Keratinocyte (primary cell): ENCODE measurements around the gene FRAS1. TPM values are rescaled to one million over a fixed set of nuclear protein-coding genes. Genes with fewer than 3 reads are reported as not detected.

Source experiments
- DNase-seq: peaks from one replicate; pipeline ENCODE4 v3.0.0-alpha.2; 2011; ENCODE audit warnings: low read depth, missing footprints, low spot score
- FAIRE-seq: peaks from 2 replicates; lab custom pipeline; 2011; peaks lifted over from hg19 to GRCh38; lab: Jason Lieb, UNC
- H2AFZ ChIP-seq: 2 replicates; pipeline ENCODE4 v1.6.0; 2012; ENCODE audit warnings: low read length, control low read depth, inconsistent platforms; ENCODE audit not compliant: control insufficient read depth
- H3K27ac ChIP-seq: 2 replicates; pipeline ENCODE4 v1.5.1; 2011; ENCODE audit warnings: low read length; ENCODE audit not compliant: control insufficient read depth, insufficient read depth
- H3K27me3 ChIP-seq: 3 replicates; pipeline ENCODE4 v1.6.0; 2011; ENCODE audit warnings: low read length; ENCODE audit not compliant: control insufficient read depth, insufficient read depth; ENCODE audit errors: extremely low read depth
- H3K36me3 ChIP-seq, 2 experiments: 2 replicates in 1 of 2; 3 replicates in 1 of 2; pipeline ENCODE4 v1.5.1; 2011; ENCODE audit warnings: low read length in 2 of 2, mild to moderate bottlenecking in 1 of 2; ENCODE audit not compliant: control insufficient read depth in 2 of 2, insufficient read depth in 2 of 2; ENCODE audit errors: extremely low read depth in 1 of 2
- H3K4me1 ChIP-seq: 3 replicates; pipeline ENCODE4 v1.5.1; 2011; ENCODE audit warnings: low read length; ENCODE audit not compliant: control insufficient read depth, insufficient read depth; ENCODE audit errors: extremely low read depth
- H3K4me2 ChIP-seq: 3 replicates; pipeline ENCODE4 v1.6.0; 2011; ENCODE audit warnings: low read depth, low read length; ENCODE audit not compliant: control insufficient read depth, insufficient read depth; ENCODE audit errors: extremely low read depth
- H3K4me3 ChIP-seq, 3 experiments: fragments of 200-600 bp in 1 of 3; sonication (generic) in 1 of 3; 2 replicates in 2 of 3; 3 replicates in 1 of 3; pipeline ENCODE4 v1.5.1; 2011 to 2016; ENCODE audit warnings: low read length in 3 of 3, mild to moderate bottlenecking in 3 of 3, control low read depth in 2 of 3, inconsistent platforms in 1 of 3, low read depth in 1 of 3, mixed read lengths in 1 of 3, mixed run types in 1 of 3, moderate library complexity in 1 of 3; ENCODE audit not compliant: control insufficient read depth in 2 of 3, insufficient read depth in 2 of 3; ENCODE audit errors: extremely low read depth in 1 of 3
- H3K79me2 ChIP-seq: 2 replicates; pipeline ENCODE4 v1.6.0; 2012; ENCODE audit warnings: low read length; ENCODE audit not compliant: control insufficient read depth, insufficient read depth
- H3K9ac ChIP-seq: 3 replicates; pipeline ENCODE4 v1.6.0; 2011; ENCODE audit warnings: low read length; ENCODE audit not compliant: control insufficient read depth, insufficient read depth; ENCODE audit errors: extremely low read depth
- H3K9me1 ChIP-seq: 3 replicates; pipeline ENCODE4 v1.6.0; 2011; ENCODE audit warnings: low read length; ENCODE audit not compliant: control insufficient read depth, insufficient read depth; ENCODE audit errors: extremely low read depth
- H3K9me3 ChIP-seq: 2 replicates; pipeline ENCODE4 v1.5.1; 2012; ENCODE audit warnings: low read depth, low read length; ENCODE audit not compliant: control insufficient read depth
- H4K20me1 ChIP-seq: 3 replicates; pipeline ENCODE4 v1.6.0; 2011; ENCODE audit warnings: low read length; ENCODE audit not compliant: control insufficient read depth, insufficient read depth; ENCODE audit errors: extremely low read depth
- CTCF ChIP-seq, 3 experiments: IDR thresholded peaks in 1 of 3; conservative IDR thresholded peaks in 1 of 3; optimal IDR thresholded peaks in 1 of 3; 2 replicates in 2 of 3; 3 replicates in 1 of 3; pipeline versions ENCODE3 to v1.5.1; 2011; ENCODE audit warnings: low read length in 3 of 3, mild to moderate bottlenecking in 3 of 3, moderate library complexity in 2 of 3, control low read depth in 1 of 3, inconsistent platforms in 1 of 3; ENCODE audit not compliant: insufficient read depth in 2 of 3; ENCODE audit errors: extremely low read depth in 1 of 3
- EZH2 ChIP-seq: IDR thresholded peaks from one replicate; pipeline ENCODE4 v1.6.1; 2012; ENCODE audit warnings: inconsistent platforms, mild to moderate bottlenecking, low read length, moderate library complexity
- dilution Hi-C: fragments of 300-500 bp; cut with MboI; formaldehyde crosslinking; loops from one replicate; pipeline ENCODE4 v1.7.0; 2020; ENCODE audit warnings: low sequenced_read_pairs; ENCODE audit not compliant: extremely low pct_ligation_motif_present
- polyA plus RNA-seq, 5 experiments: library from polyadenylated mRNA; depleted of rRNA in 3 of 5; stranded (reverse) in 3 of 5; stranded (forward) in 1 of 5; unstranded in 1 of 5; fragments of >200 nt; gene quantifications; 1 replicate in 1 of 5; 2 replicates in 3 of 5; 3 replicates in 1 of 5; pipeline versions ENCODE4 v1.2.1 to v1.2.3, GENCODE V29; 2011 to 2012; ENCODE audit warnings: missing spikeins in 2 of 5, low read depth in 1 of 5, low replicate concordance in 1 of 5

The FRAS1 gene
- polyA plus RNA-seq, 1 donor (not counting 4 experiments of a cell fraction or from before 2014, with no cell fraction given): 3.5 TPM

DNA sequence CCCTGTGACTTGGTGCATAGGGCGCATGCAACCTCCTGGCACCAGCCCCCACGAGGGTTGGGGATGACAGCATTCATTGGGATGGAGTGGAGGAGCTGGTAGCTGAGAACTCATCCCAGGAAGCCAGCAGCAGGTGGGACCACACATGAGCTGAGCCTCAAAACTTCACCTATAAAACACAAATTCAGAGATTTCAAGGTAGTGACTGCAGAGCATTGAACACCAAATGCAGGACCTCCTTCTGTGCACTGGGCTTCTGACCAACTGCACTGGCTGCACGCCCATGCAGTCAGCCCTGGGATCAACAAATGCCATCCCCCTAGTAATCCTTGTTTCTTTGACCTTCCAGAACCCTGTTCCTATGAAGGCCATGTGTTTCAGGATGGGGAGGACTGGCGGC is 197.8 kb downstream of the FRAS1 start:
- FAIRE-seq (no peak), DNase-seq (no peak)
- no peaks in the 10 kb centered on the region for H3K4me1 ChIP-seq
- H3K36me3 ChIP-seq: peaks cover 0 to 6% of the 10 kb centered on the region in 2 experiments
- no peak overlapping the region for H3K4me2 ChIP-seq
- H3K9ac ChIP-seq: no peak overlapping the region
- H3K27me3 ChIP-seq: no peaks in the 10 kb centered on the region
- no peaks in the 10 kb centered on the region for H4K20me1 ChIP-seq
- H3K4me3 ChIP-seq: no peak overlapping the region
- H3K9me1 ChIP-seq: no peaks in the 10 kb centered on the region
- TF ChIP-seq CTCF (optimal IDR thresholded peaks at IDR 0.05 in 1 of 3, IDR thresholded peaks at IDR 0.05 in 1 of 3, conservative IDR thresholded peaks at IDR 0.05 in 1 of 3; ENCODE audit: extremely low read depth in 1 of 3, insufficient read depth in 2 of 3, low read length in 3 of 3) (no peak), EZH2 (no peak)
- H2AFZ ChIP-seq: no peak overlapping the region
- no peak overlapping the region for H3K27ac ChIP-seq
- no peaks in the 10 kb centered on the region for H3K9me3 ChIP-seq
- no peaks in the 10 kb centered on the region for H3K79me2 ChIP-seq
- dilution Hi-C loops: no loop called here

GRCh38 chr4:78265006-78265405 is 207.9 kb downstream of the FRAS1 start:
- no peaks in the 10 kb centered on the region for H3K4me1 ChIP-seq
- no peak overlapping the region for H2AFZ ChIP-seq
- no peaks in the 10 kb centered on the region for H4K20me1 ChIP-seq
- TF ChIP-seq EZH2: no peak
- TF ChIP-seq CTCF (optimal IDR thresholded peaks at IDR 0.05 in 1 of 3, IDR thresholded peaks at IDR 0.05 in 1 of 3, conservative IDR thresholded peaks at IDR 0.05 in 1 of 3; ENCODE audit: extremely low read depth in 1 of 3, insufficient read depth in 2 of 3, low read length in 3 of 3): no peak
- no peaks in the 10 kb centered on the region for H3K9me1 ChIP-seq
- no peaks in the 10 kb centered on the region for H3K9me3 ChIP-seq
- H3K4me2 ChIP-seq: no peak overlapping the region
- peaks cover 0 to 1% of the 10 kb centered on the region in 2 experiments for H3K36me3 ChIP-seq
- no peak overlapping the region for H3K27ac ChIP-seq
- no peak for FAIRE-seq
- dilution Hi-C loops: no loop called here
- H3K9ac ChIP-seq: no peak overlapping the region
- no peaks in the 10 kb centered on the region for H3K79me2 ChIP-seq
- H3K27me3 ChIP-seq: no peaks in the 10 kb centered on the region
- no peak for DNase-seq
- H3K4me3 ChIP-seq: no peak overlapping the region
